GM23338 (cell line): ENCODE measurements around the gene DIP2C. TPM values are rescaled to one million over a fixed set of nuclear protein-coding genes. Genes with fewer than 3 reads are reported as not detected.

Experiments
- ATAC-seq: fragments of 200-7000 bp; cut with Tn5 transposase; 3 replicates; pipeline ENCODE4 v1.9.1; 2020
- DNase-seq: peaks from one replicate; pipeline ENCODE4 v3.0.0-alpha.2; 2015; ENCODE audit warnings: low spot score
- H2AFZ ChIP-seq: fragments of 200-600 bp; sonication (generic); 2 replicates; pipeline ENCODE4 v1.8.0; 2016; ENCODE audit warnings: antibody characterized with exemption, mild to moderate bottlenecking, moderate library complexity
- H3F3A ChIP-seq: fragments of 200-600 bp; sonication (generic); replicated peaks from 2 replicates; pipeline ENCODE4 v1.8.0; 2017; ENCODE audit warnings: antibody characterized with exemption, mixed run types, low read depth
- H3K27ac ChIP-seq: fragments of 200-600 bp; sonication (generic); 2 replicates; pipeline ENCODE4 v1.6.1; 2016; ENCODE audit warnings: low read depth
- H3K27me3 ChIP-seq: fragments of 200-600 bp; sonication (generic); 2 replicates; pipeline ENCODE4 v1.8.0; 2016; ENCODE audit warnings: mild to moderate bottlenecking, mixed run types, moderate library complexity; ENCODE audit not compliant: insufficient read depth
- H3K36me3 ChIP-seq: fragments of 200-600 bp; sonication (generic); 2 replicates; pipeline ENCODE4 v1.8.0; 2016; ENCODE audit warnings: mild to moderate bottlenecking; ENCODE audit not compliant: insufficient read depth
- H3K4me1 ChIP-seq: fragments of 200-600 bp; sonication (generic); 2 replicates; pipeline ENCODE4 v1.8.0; 2016; ENCODE audit warnings: mild to moderate bottlenecking, moderate library complexity; ENCODE audit not compliant: insufficient read depth
- H3K4me2 ChIP-seq: fragments of 200-600 bp; sonication (generic); 2 replicates; pipeline ENCODE4 v1.7.1; 2017; ENCODE audit warnings: mixed run types
- H3K4me3 ChIP-seq: fragments of 200-600 bp; sonication (generic); 2 replicates; pipeline ENCODE4 v1.6.1; 2016; ENCODE audit warnings: mixed run types
- H3K79me2 ChIP-seq: fragments of 200-600 bp; sonication (generic); replicated peaks from 2 replicates; pipeline ENCODE4 v1.8.0; 2017; ENCODE audit warnings: mild to moderate bottlenecking; ENCODE audit not compliant: insufficient read depth
- H3K9me2 ChIP-seq: fragments of 200-600 bp; sonication (generic); 2 replicates; pipeline ENCODE4 v1.8.0; 2017; ENCODE audit not compliant: insufficient read depth
- H4K20me1 ChIP-seq: fragments of 200-600 bp; sonication (generic); replicated peaks from 2 replicates; pipeline ENCODE4 v1.8.0; 2017; ENCODE audit warnings: mild to moderate bottlenecking; ENCODE audit not compliant: insufficient read depth
- H3K27ac Mint-ChIP-seq: 2 replicates; pipeline ENCODE4 v1.8.0; 2020; ENCODE audit warnings: inconsistent platforms, mild to moderate bottlenecking, moderate library complexity, mixed read lengths
- H3K27me3 Mint-ChIP-seq: 3 replicates; pipeline ENCODE4 v1.8.0; 2022; ENCODE audit warnings: low read depth, mild to moderate bottlenecking, moderate library complexity, mixed read lengths, inconsistent platforms; ENCODE audit not compliant: insufficient read depth, poor library complexity
- H3K36me3 Mint-ChIP-seq: 3 replicates; pipeline ENCODE4 v1.8.0; 2021; ENCODE audit warnings: low read depth, mild to moderate bottlenecking, inconsistent platforms, moderate library complexity, mixed read lengths
- H3K4me1 Mint-ChIP-seq: 3 replicates; pipeline ENCODE4 v1.8.0; 2020; ENCODE audit warnings: mild to moderate bottlenecking, inconsistent platforms, mixed read lengths
- H3K4me3 Mint-ChIP-seq: 3 replicates; pipeline ENCODE4 v1.8.0; 2021; ENCODE audit warnings: moderate library complexity, mild to moderate bottlenecking, inconsistent platforms, mixed read lengths
- H3K9me3 Mint-ChIP-seq: 3 replicates; pipeline ENCODE4 v1.8.0; 2020; ENCODE audit warnings: moderate library complexity, mild to moderate bottlenecking, inconsistent platforms, mixed read lengths
- CREB1 ChIP-seq: fragments of 250-450 bp; sonication (Bioruptor Pico); IDR thresholded peaks from 2 replicates; pipeline ENCODE4 v1.5.0; 2020; ENCODE audit warnings: low read depth, mild to moderate bottlenecking, moderate library complexity
- CTCF ChIP-seq, 2 experiments: fragments of 200-600 bp in 1 of 2; sonication (generic) in 1 of 2; conservative IDR thresholded peaks; 2 replicates each; pipeline versions ENCODE4 v1.5.1 to v1.6.1; 2016 to 2017; ENCODE audit warnings: antibody characterized with exemption in 2 of 2, low read depth in 2 of 2, mild to moderate bottlenecking in 2 of 2, moderate library complexity in 1 of 2
- ETS1 ChIP-seq: IDR thresholded peaks from 2 replicates; pipeline ENCODE4 v1.6.1; 2016; ENCODE audit warnings: antibody characterized with exemption
- EZH2 ChIP-seq: fragments of 200-600 bp; sonication (generic); IDR thresholded peaks from one replicate; pipeline ENCODE4 v1.8.0; 2017; ENCODE audit warnings: antibody characterized with exemption, mild to moderate bottlenecking, low read depth; ENCODE audit not compliant: unreplicated experiment
- EZH2phosphoT487 ChIP-seq: fragments of 200-600 bp; sonication (generic); IDR thresholded peaks from one replicate; pipeline ENCODE4 v1.8.1; 2018; ENCODE audit warnings: antibody characterized with exemption; ENCODE audit not compliant: unreplicated experiment
- JUNB ChIP-seq: IDR thresholded peaks from one replicate; pipeline ENCODE4 v1.6.1; 2016; ENCODE audit warnings: antibody characterized with exemption; ENCODE audit not compliant: unreplicated experiment
- NANOG ChIP-seq: IDR thresholded peaks from 2 replicates; pipeline ENCODE4 v1.6.1; 2016; ENCODE audit warnings: antibody characterized with exemption, borderline replicate concordance
- REST ChIP-seq: IDR thresholded peaks from one replicate; pipeline ENCODE4 v1.6.1; 2018; ENCODE audit warnings: antibody characterized with exemption; ENCODE audit not compliant: unreplicated experiment
- STAT1 ChIP-seq: IDR thresholded peaks from one replicate; pipeline ENCODE4 v1.6.1; 2016; ENCODE audit warnings: antibody characterized with exemption; ENCODE audit not compliant: unreplicated experiment
- ZNF331 ChIP-seq: fragments of 250-450 bp; sonication (Bioruptor Pico); IDR thresholded peaks from 2 replicates; pipeline ENCODE4 v1.5.0; 2020; ENCODE audit warnings: low read depth, mild to moderate bottlenecking, moderate library complexity
- polyA plus RNA-seq: library from polyadenylated mRNA; unstranded; fragments of >200 nt; fragmentation: Nextera tagmentation; extraction: Ambion mirVana; gene quantifications from 2 replicates; pipeline ENCODE4 v1.2.1, GENCODE V29; 2016
- total RNA-seq: library from RNA; depleted of rRNA; stranded (reverse); fragments of >200 nt; shearing (Covaris generic); gene quantifications from 2 replicates; pipeline ENCODE4 v1.2.3, GENCODE V29; 2014

Gene DIP2C
- total and polyA plus RNA-seq, 2 experiments from 2014 or later, result 5.1 to 7.7 TPM

GRCh38 chr10:509361-510102 lies 179.9 kb downstream of the DIP2C start (continued):
- TF ChIP-seq CREB1 (CRISPR knock-in tag) (no peak), REST (no peak)

GRCh38 chr10:508726-509125 lies 180.7 kb downstream of the DIP2C start:
- H4K20me1 ChIP-seq, result peaks cover 7% of the 10 kb centered on the region
- Mint-ChIP-seq H3K36me3 (peaks cover 15% of the 10 kb centered on the region; the same call in 2 of the 3 replicates), H3K4me1 (peaks cover 5% of the 10 kb centered on the region), H3K4me3 (no peak overlapping the region), H3K9me3 (no peaks in the 10 kb centered on the region; the same call in 1 of the 3 replicates), H3K27me3 (peaks cover 77% of the 10 kb centered on the region), H3K27ac (no peak overlapping the region)
- no peak for ATAC-seq
- H3K4me2 ChIP-seq, result no peak overlapping the region
- no peaks in the 10 kb centered on the region for H3K9me2 ChIP-seq
- H3K36me3 ChIP-seq, result no peaks in the 10 kb centered on the region
- H3K4me1 ChIP-seq, result no peaks in the 10 kb centered on the region
- peaks cover 4% of the 10 kb centered on the region; the same call in 1 of the 2 replicates for H3F3A ChIP-seq
- no peak overlapping the region for H3K4me3 ChIP-seq
- H3K27me3 ChIP-seq, result peaks cover 68% of the 10 kb centered on the region
- H2AFZ ChIP-seq, result no peak overlapping the region
- no peak overlapping the region for H3K27ac ChIP-seq
- H3K79me2 ChIP-seq, result no peaks in the 10 kb centered on the region
- no peak for DNase-seq
- TF ChIP-seq ZNF331, result no peak
- no peak for TF ChIP-seq EZH2
- TF ChIP-seq REST, result no peak
- TF ChIP-seq ETS1, result no peak
- no peak for TF ChIP-seq NANOG
- TF ChIP-seq STAT1, result no peak
- TF ChIP-seq CTCF (conservative IDR thresholded peaks at IDR 0.05; ENCODE audit: low read depth in 2 of 2), result no peak
- TF ChIP-seq EZH2phosphoT487, result no peak
- TF ChIP-seq JUNB, result no peak
- TF ChIP-seq CREB1 (CRISPR knock-in tag), result no peak
